Lung (tissue), 12 donors: ENCODE measurements around the gene OR52M1. TPM values are rescaled to one million over a fixed set of nuclear protein-coding genes. Genes with fewer than 3 reads are reported as not detected.

ENCODE experiments used
- ATAC-seq: fragments of 200-7000 bp; cut with Tn5 transposase; one replicate; pipeline ENCODE4 v1.9.1; 2020; ENCODE audit warnings: moderate number of reproducible peaks; ENCODE audit not compliant: insufficient read depth, low FRiP score
- DNase-seq, 3 donors: peaks; one replicate each; pipeline ENCODE4 v3.0.0-alpha.2; 2013 to 2017
- H3K27ac ChIP-seq, 2 donors: one replicate each; pipeline ENCODE4 v1.5.1; 2013; ENCODE audit warnings: mild to moderate bottlenecking in 2 of 2, moderate library complexity in 2 of 2, control low read depth in 1 of 2, inconsistent platforms in 1 of 2, low read depth in 1 of 2, low read length in 1 of 2
- H3K27me3 ChIP-seq, 3 donors: one replicate each; pipeline ENCODE4 v1.5.1; 2013; ENCODE audit warnings: low read length in 2 of 3; ENCODE audit not compliant: control insufficient read depth in 3 of 3, insufficient read depth in 3 of 3
- H3K36me3 ChIP-seq, 4 donors: one replicate each; pipeline ENCODE4 v1.5.1; 2013; ENCODE audit warnings: low read length in 4 of 4, mild to moderate bottlenecking in 1 of 4, moderate library complexity in 1 of 4; ENCODE audit not compliant: control insufficient read depth in 4 of 4, insufficient read depth in 4 of 4
- H3K4me1 ChIP-seq, 5 donors: one replicate each; pipeline ENCODE4 v1.5.1; 2013; ENCODE audit warnings: low read length in 5 of 5, mild to moderate bottlenecking in 2 of 5, moderate library complexity in 1 of 5; ENCODE audit not compliant: control insufficient read depth in 5 of 5, insufficient read depth in 5 of 5
- H3K4me3 ChIP-seq: one replicate; pipeline ENCODE4 v1.5.1; 2013; ENCODE audit warnings: mild to moderate bottlenecking, control low read depth, moderate library complexity
- H3K9ac ChIP-seq, 2 donors: one replicate each; pipeline ENCODE4 v1.5.1; 2013; ENCODE audit warnings: low read length in 2 of 2, control low read depth in 1 of 2; ENCODE audit not compliant: insufficient read depth in 1 of 2
- H3K9me3 ChIP-seq, 4 donors: one replicate each; pipeline ENCODE4 v1.5.1; 2013; ENCODE audit warnings: low read length in 3 of 4, mild to moderate bottlenecking in 1 of 4, moderate library complexity in 1 of 4; ENCODE audit not compliant: control insufficient read depth in 4 of 4, insufficient read depth in 3 of 4
- WGBS, 2 donors: extraction: QIAGEN DNeasy Blood & Tissue Kit; methylation state at CpG; one replicate each; pipeline ENCODE4 v1.1.7; 2013; 5-methylcytosine and 5-hydroxymethylcytosine counted together
- polyA plus RNA-seq, 2 donors: library from polyadenylated mRNA; stranded (reverse); fragments of 200-250 nt; gene quantifications; one replicate each; pipeline ENCODE4 v1.2.1, GENCODE V29; 2013
- total RNA-seq, 2 donors: library from RNA; depleted of rRNA in 1 of 2; stranded (reverse); fragments of >200 nt in 1 of 2; gene quantifications; one replicate each; pipeline ENCODE4 v1.2.1, GENCODE V29; 2014 to 2021
- TF ChIP-seq, protein P1 (sequence below): IDR thresholded peaks from 2 replicates; pipeline ENCODE4 v1.5.1; 2012; ENCODE audit warnings: mild to moderate bottlenecking; ENCODE audit errors: control extremely low read depth, extremely low read depth
- donor health status: control.
- donor health status: control.
- donor health status: Bipolar disorder and iron deficiency.
- donor health status: healthy.
- donor health status: DM: yes; HTN: yes; CAD: no.

Gene OR52M1
- total and polyA plus RNA-seq, 4 donors = not detected

DNA sequence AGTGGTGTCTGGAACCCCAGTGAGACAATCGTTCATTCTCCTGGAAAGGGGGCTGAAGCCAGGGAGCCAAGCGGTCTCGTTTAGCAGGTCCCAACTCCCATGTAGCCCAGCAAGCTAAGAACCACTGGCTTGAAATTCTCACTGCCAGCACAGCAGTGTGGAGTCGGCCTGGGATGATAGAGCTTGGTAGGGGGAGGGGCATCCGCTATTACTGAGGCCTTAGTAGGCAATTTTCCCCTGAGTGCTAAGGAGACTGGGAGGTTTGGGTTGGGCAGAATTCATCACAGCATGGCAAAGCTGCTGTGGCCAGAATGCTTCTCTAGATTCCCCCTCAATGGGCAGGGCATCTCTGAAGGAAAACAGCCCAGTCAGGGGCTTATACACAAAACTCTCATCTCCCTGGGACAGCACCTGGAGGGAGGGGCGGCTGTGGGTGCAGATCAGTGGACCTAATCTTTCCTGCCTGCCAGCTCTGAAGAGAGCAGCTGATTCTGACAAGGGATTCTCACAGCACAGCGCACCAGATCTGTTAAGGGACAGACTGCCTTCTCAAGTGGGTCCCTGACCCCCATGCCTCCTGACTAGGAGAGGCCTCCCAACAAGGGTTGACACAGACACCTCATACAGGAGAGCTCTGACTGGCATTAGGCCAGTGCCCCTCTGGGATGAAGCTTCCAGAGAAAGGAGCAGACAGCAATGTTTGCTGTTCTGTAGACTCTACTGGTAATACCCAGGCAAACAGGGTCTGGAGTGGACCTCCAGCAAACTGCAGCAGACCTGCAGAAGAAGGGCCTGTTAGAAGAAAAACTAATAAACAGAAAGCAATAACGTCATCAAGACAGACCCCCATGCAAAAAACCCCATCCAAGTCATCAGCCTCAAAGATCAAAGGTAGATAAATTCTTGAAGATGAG is 14.8 kb downstream of the OR52M1 start:
- ATAC-seq (no peak), DNase-seq (no peak)
- 65 to 70% methylated on average over 8 of the region's 8 CpGs for WGBS, 2 donors
- no peaks in the 10 kb centered on the region for H3K27me3 ChIP-seq
- TF ChIP-seq, protein P1, sequence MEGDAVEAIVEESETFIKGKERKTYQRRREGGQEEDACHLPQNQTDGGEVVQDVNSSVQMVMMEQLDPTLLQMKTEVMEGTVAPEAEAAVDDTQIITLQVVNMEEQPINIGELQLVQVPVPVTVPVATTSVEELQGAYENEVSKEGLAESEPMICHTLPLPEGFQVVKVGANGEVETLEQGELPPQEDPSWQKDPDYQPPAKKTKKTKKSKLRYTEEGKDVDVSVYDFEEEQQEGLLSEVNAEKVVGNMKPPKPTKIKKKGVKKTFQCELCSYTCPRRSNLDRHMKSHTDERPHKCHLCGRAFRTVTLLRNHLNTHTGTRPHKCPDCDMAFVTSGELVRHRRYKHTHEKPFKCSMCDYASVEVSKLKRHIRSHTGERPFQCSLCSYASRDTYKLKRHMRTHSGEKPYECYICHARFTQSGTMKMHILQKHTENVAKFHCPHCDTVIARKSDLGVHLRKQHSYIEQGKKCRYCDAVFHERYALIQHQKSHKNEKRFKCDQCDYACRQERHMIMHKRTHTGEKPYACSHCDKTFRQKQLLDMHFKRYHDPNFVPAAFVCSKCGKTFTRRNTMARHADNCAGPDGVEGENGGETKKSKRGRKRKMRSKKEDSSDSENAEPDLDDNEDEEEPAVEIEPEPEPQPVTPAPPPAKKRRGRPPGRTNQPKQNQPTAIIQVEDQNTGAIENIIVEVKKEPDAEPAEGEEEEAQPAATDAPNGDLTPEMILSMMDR = no peak
- H3K4me3 ChIP-seq = no peak overlapping the region
- no peak overlapping the region for H3K27ac ChIP-seq
- no peaks in the 10 kb centered on the region for H3K36me3 ChIP-seq
- no peak overlapping the region for H3K9ac ChIP-seq
- peaks cover 0 to 14% (median 0%) of the 10 kb centered on the region in 5 donors for H3K4me1 ChIP-seq
- peaks cover 0 to 2% (median 0%) of the 10 kb centered on the region in 4 donors for H3K9me3 ChIP-seq

DNA sequence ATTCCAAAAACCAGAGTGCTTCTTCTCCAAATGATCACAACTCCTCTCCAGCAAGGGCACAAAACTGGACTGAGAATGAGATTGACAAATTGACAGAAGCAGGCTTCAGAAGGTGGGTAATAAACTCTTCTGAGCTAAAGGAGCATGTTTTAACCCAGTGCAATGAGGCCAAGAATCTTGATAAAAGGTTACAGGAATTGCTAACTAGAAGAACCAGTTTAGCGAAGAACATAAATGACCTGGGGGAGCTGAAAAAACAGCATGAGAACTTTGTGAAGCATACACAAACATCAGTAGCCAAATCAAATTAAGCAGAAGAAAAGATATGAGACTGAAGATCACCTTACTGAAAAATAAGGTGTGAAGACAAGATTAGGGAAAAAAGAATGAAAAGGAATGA is 15.5 kb downstream of the OR52M1 start:
- Histone ChIP-seq H3K9ac (no peak overlapping the region), H3K9me3 (peaks cover 0 to 2% (median 0%) of the 10 kb centered on the region in 4 donors), H3K4me1 (peaks cover 0 to 14% (median 0%) of the 10 kb centered on the region in 5 donors), H3K27ac (no peak overlapping the region), H3K4me3 (no peak overlapping the region), H3K36me3 (no peaks in the 10 kb centered on the region), H3K27me3 (no peaks in the 10 kb centered on the region)
- DNase-seq (peak in 2 of 3 donors; percentile 50 to 70), ATAC-seq (no peak)
- TF ChIP-seq, protein P1 = no peak
- 69 to 88% methylated on average over 1 of the region's 1 CpG for WGBS, 2 donors

- Histone ChIP-seq H3K36me3 (no peaks in the 10 kb centered on the region), H3K4me3 (no peak overlapping the region), H3K27me3 (no peaks in the 10 kb centered on the region), H3K9ac (no peak overlapping the region), H3K4me1 (peaks cover 0 to under 1% (median 0%) of the 10 kb centered on the region in 5 donors), H3K27ac (no peak overlapping the region), H3K9me3 (peaks cover 0 to 2% (median 0%) of the 10 kb centered on the region in 4 donors)
- 86 to 96% methylated on average over 3 of the region's 3 CpGs for WGBS, 2 donors
- ATAC-seq (no peak), DNase-seq (no peak)
- TF ChIP-seq, protein P1 = no peak
Observed at GRCh38 chr11:4565371-4565770, 20.4 kb downstream of the OR52M1 start.
